Measurements from ENCODE around the gene WNT16. TPM values are rescaled to one million over a fixed set of nuclear protein-coding genes. Genes with fewer than 3 reads are reported as not detected.

The WNT16 gene
- total RNA-seq, 1 experiment from 2014 or later = not detected

GRCh38 chr7:121339082-121339481, 10.3 kb downstream of the WNT16 start:
- intact Hi-C loops (cut with micrococcal nuclease) = loop anchor here (10.0 kb wide), 3 partner anchors 64 to 656 kb away; partner anchors contain the start of gene CPED1
- no peak overlapping the region for H2AFZ ChIP-seq (ENCODE audit: low read length)
- TF ChIP-seq CTCF (conservative IDR thresholded peaks at IDR 0.05; ENCODE audit: low read depth, low read length) = no peak
- H3K36me3 ChIP-seq (ENCODE audit: low read depth, low read length) = no peaks in the 10 kb centered on the region
- BruUV-seq (replicated peaks) = no TSS peak
- no peaks in the 10 kb centered on the region for H3K9me2 ChIP-seq (replicated peaks; ENCODE audit: low read length)
- H3K9ac ChIP-seq (ENCODE audit: low read length) = no peak overlapping the region
- no peaks in the 10 kb centered on the region for H3K9me3 ChIP-seq (ENCODE audit: low read length)
- no peaks in the 10 kb centered on the region for H3K4me1 ChIP-seq (ENCODE audit: insufficient read depth, low read length)
- POLR2A ChIA-PET (ENCODE audit: unreplicated experiment) = no interaction called here
- no peaks in the 10 kb centered on the region for H3F3A ChIP-seq (ENCODE audit: low read length, unreplicated experiment)
- no peak for ATAC-seq
- no peak overlapping the region for H3K4me3 ChIP-seq (ENCODE audit: low read length)
- H3K4me2 ChIP-seq (ENCODE audit: low read length) = no peak overlapping the region
- H4K20me1 ChIP-seq (ENCODE audit: low read length) = no peaks in the 10 kb centered on the region
- DNase-seq = no peak
- no peak overlapping the region for H3K27ac ChIP-seq (ENCODE audit: low read length)
- CTCF ChIA-PET = no interaction called here
- H3K79me2 ChIP-seq (ENCODE audit: low read length) = no peaks in the 10 kb centered on the region
- peaks cover 30% of the 10 kb centered on the region for H3K27me3 ChIP-seq (ENCODE audit: low read length)

GRCh38 chr7:121341933-121342332, 13.1 kb downstream of the WNT16 start:
- no peak overlapping the region for H3K4me2 ChIP-seq (ENCODE audit: low read length)
- intact Hi-C loops (cut with micrococcal nuclease) = no loop called here
- H3K4me3 ChIP-seq (ENCODE audit: low read length) = no peak overlapping the region
- DNase-seq = no peak
- no peaks in the 10 kb centered on the region for H3K4me1 ChIP-seq (ENCODE audit: insufficient read depth, low read length)
- POLR2A ChIA-PET (ENCODE audit: unreplicated experiment) = interaction anchor here (0.6 kb wide), 1 partner anchor 460 kb away, joined by 3 read pairs; no protein-coding TSS in a partner anchor
- no peak overlapping the region for H3K27ac ChIP-seq (ENCODE audit: low read length)
- CTCF ChIA-PET = no interaction called here
- ATAC-seq = no peak
- no peak overlapping the region for H3K9ac ChIP-seq (ENCODE audit: low read length)
- no peaks in the 10 kb centered on the region for H3K9me2 ChIP-seq (replicated peaks; ENCODE audit: low read length)
- no peaks in the 10 kb centered on the region for H3K79me2 ChIP-seq (ENCODE audit: low read length)
- H3K27me3 ChIP-seq (ENCODE audit: low read length) = peaks cover 3% of the 10 kb centered on the region; the same call in 1 of the 2 replicates
- H2AFZ ChIP-seq (ENCODE audit: low read length) = no peak overlapping the region
- H3F3A ChIP-seq (ENCODE audit: low read length, unreplicated experiment) = no peaks in the 10 kb centered on the region
- no TSS peak for BruUV-seq (replicated peaks)
- H4K20me1 ChIP-seq (ENCODE audit: low read length) = no peaks in the 10 kb centered on the region
- TF ChIP-seq CTCF (conservative IDR thresholded peaks at IDR 0.05; ENCODE audit: low read depth, low read length) (no peak), EZH2 (IDR thresholded peaks at IDR 0.05; ENCODE audit: low read length, unreplicated experiment) (no peak), EZH2phosphoT487 (IDR thresholded peaks at IDR 0.05; ENCODE audit: borderline replicate concordance, low read length) (no peak)
- no peaks in the 10 kb centered on the region for H3K9me3 ChIP-seq (ENCODE audit: low read length)
- no peaks in the 10 kb centered on the region for H3K36me3 ChIP-seq (ENCODE audit: low read depth, low read length)

DNA sequence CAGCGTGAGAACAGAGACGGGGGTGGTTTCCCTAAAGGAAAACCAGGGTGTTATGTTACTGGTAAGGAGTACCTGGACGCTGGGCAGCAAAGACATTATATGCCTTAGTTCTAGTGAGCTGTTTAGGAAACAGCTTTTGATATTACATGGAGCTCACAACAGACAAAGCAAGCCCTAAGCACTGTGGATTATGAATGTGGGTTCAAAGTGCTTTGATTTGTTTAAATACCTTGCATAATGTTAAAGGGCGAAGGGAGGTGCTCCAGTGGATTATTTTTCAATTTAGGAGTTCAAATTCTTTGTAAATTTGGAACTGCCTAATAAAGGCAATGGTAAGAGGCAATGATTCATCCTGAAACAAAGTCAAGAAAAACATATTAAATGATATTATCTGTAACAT, 13.8 kb downstream of the WNT16 start:
- POLR2A ChIA-PET (ENCODE audit: unreplicated experiment) = interaction anchor here (0.6 kb wide), 1 partner anchor 461 kb away, joined by 3 read pairs; no protein-coding TSS in a partner anchor
- BruUV-seq (replicated peaks) = no TSS peak
- H3K9me3 ChIP-seq (ENCODE audit: low read length) = no peaks in the 10 kb centered on the region
- H3K9ac ChIP-seq (ENCODE audit: low read length) = no peak overlapping the region
- intact Hi-C loops (cut with micrococcal nuclease) = no loop called here
- H3K27ac ChIP-seq (ENCODE audit: low read length) = no peak overlapping the region
- CTCF ChIA-PET = no interaction called here
- H2AFZ ChIP-seq (ENCODE audit: low read length) = no peak overlapping the region
- H3K4me1 ChIP-seq (ENCODE audit: insufficient read depth, low read length) = no peaks in the 10 kb centered on the region
- H3K4me2 ChIP-seq (ENCODE audit: low read length) = no peak overlapping the region
- no peaks in the 10 kb centered on the region for H4K20me1 ChIP-seq (ENCODE audit: low read length)
- no peak overlapping the region for H3K4me3 ChIP-seq (ENCODE audit: low read length)
- no peaks in the 10 kb centered on the region for H3K27me3 ChIP-seq (ENCODE audit: low read length)
- ATAC-seq (no peak), DNase-seq (no peak)
- H3K9me2 ChIP-seq (replicated peaks; ENCODE audit: low read length) = no peaks in the 10 kb centered on the region
- H3K36me3 ChIP-seq (ENCODE audit: low read depth, low read length) = no peaks in the 10 kb centered on the region
- H3K79me2 ChIP-seq (ENCODE audit: low read length) = no peaks in the 10 kb centered on the region
- H3F3A ChIP-seq (ENCODE audit: low read length, unreplicated experiment) = no peaks in the 10 kb centered on the region
- no peak for TF ChIP-seq CTCF (conservative IDR thresholded peaks at IDR 0.05; ENCODE audit: low read depth, low read length)

All from PC-3 (cell line).